ENCODE results near the gene GDPGP1.
"Not testable (repeated sequence)": the region's sequence is repeated elsewhere in the genome, so short reads cannot be mapped to it uniquely, and the experiment has no call there.

GDPGP1 gene

GRCh38 chr15:90243943-90244639, 10.1 kb downstream of the GDPGP1 start:
- Histone ChIP-seq H3K9ac (no peak overlapping the region), H3K27me3 (peaks cover 0 to 3% (median 0%) of the 10 kb centered on the region in 11 experiments; a peak in 3 of 22 replicates), H3K4me3 (no peak overlapping the region), H3K4me1 (peaks cover 2 to 14% (median 5%) of the 10 kb centered on the region in 10 experiments; a peak in 12 of 20 replicates), H3K36me3 (peaks cover 0 to 28% (median 11%) of the 10 kb centered on the region in 11 experiments; a peak in 13 of 22 replicates), H3K4me2 (no peak overlapping the region), H4K20me1 (no peaks in the 10 kb centered on the region), H3K27ac (no peak overlapping the region), H3K9me3 (replicated peaks in 1 of 11) (no peaks in the 10 kb centered on the region)
- no peak for TF ChIP-seq Cebpa-rat (IDR thresholded peaks at IDR 0.05)

GRCh38 chr15:90248789-90249202, 14.8 kb downstream of the GDPGP1 start:
- Histone ChIP-seq H3K4me2 (peak overlapping the region; percentile 86 to 100 (median 94)), H3K9ac (no peak overlapping the region), H3K4me3 (peak overlapping the region in 2 of 10 experiments; percentile 50 to 68; a peak in 2 of 20 replicates), H3K27me3 (peaks cover 0 to 16% (median 6%) of the 10 kb centered on the region in 11 experiments; a peak in 9 of 22 replicates), H3K27ac (no peak overlapping the region), H3K4me1 (peaks cover 9 to 17% (median 12%) of the 10 kb centered on the region in 10 experiments; a peak in 18 of 20 replicates), H4K20me1 (no peaks in the 10 kb centered on the region), H3K9me3 (replicated peaks in 1 of 11) (no peaks in the 10 kb centered on the region), H3K36me3 (no peaks in the 10 kb centered on the region)
- no peak for TF ChIP-seq Cebpa-rat (IDR thresholded peaks at IDR 0.05)

- TF ChIP-seq Cebpa-rat (IDR thresholded peaks at IDR 0.05): no peak
- peak within 1 kb of the TSS in 2 of 11 experiments; percentile 20 to 26; a peak in 2 of 22 replicates for H3K27ac ChIP-seq
- H3K9me3 ChIP-seq (replicated peaks in 1 of 11): no peaks in the 10 kb centered on the region
- H4K20me1 ChIP-seq: no peaks in the 10 kb centered on the region
- peaks cover 0 to 16% (median 6%) of the 10 kb centered on the region in 11 experiments; a peak in 9 of 22 replicates for H3K27me3 ChIP-seq
- peak within 1 kb of the TSS in 10 of 11 experiments; percentile 42 to 71 (median 58); a peak in 19 of 22 replicates for H3K9ac ChIP-seq
- peak within 1 kb of the TSS; percentile 45 to 68 (median 53) for H3K4me3 ChIP-seq
- H3K4me1 ChIP-seq: peaks cover 9 to 17% (median 12%) of the 10 kb centered on the region in 10 experiments; a peak in 18 of 20 replicates
- H3K4me2 ChIP-seq: peak within 1 kb of the TSS; percentile 86 to 100 (median 94)
- no peaks in the 10 kb centered on the region for H3K36me3 ChIP-seq
Measured at GRCh38 chr15:90249203-90249863, 15.3 kb downstream of the GDPGP1 start, which contains the start of gene TTLL13. Gene TTLL13 (plus strand): TSS chr15:90249556. CDS start chr15:90250631, 1,075 bp downstream.

GRCh38 chr15:90257776-90258175, 23.8 kb downstream of the GDPGP1 start:
- H4K20me1 ChIP-seq: no peaks in the 10 kb centered on the region
- H3K4me3 ChIP-seq: no peak overlapping the region
- H3K27me3 ChIP-seq: no peaks in the 10 kb centered on the region
- H3K4me2 ChIP-seq: peak overlapping the region in 4 of 11 experiments; percentile 2 to 12 (median 10); a peak in 4 of 22 replicates
- no peak for TF ChIP-seq Cebpa-rat (IDR thresholded peaks at IDR 0.05)
- no peaks in the 10 kb centered on the region for H3K9me3 ChIP-seq (replicated peaks in 1 of 11)
- H3K27ac ChIP-seq: no peak overlapping the region
- H3K36me3 ChIP-seq: no peaks in the 10 kb centered on the region
- H3K9ac ChIP-seq: no peak overlapping the region
- H3K4me1 ChIP-seq: peaks cover 0 to 40% (median 21%) of the 10 kb centered on the region in 10 experiments; a peak in 16 of 20 replicates

GRCh38 chr15:90259524-90259923, 25.5 kb downstream of the GDPGP1 start:
- Histone ChIP-seq H3K4me2 (peak overlapping the region in 2 of 11 experiments; percentile 32 to 65; a peak in 3 of 22 replicates), H3K36me3 (no peaks in the 10 kb centered on the region), H4K20me1 (no peaks in the 10 kb centered on the region), H3K4me1 (peaks cover 10 to 56% (median 33%) of the 10 kb centered on the region in 10 experiments), H3K27me3 (no peaks in the 10 kb centered on the region), H3K27ac (no peak overlapping the region), H3K9me3 (replicated peaks in 1 of 11) (no peaks in the 10 kb centered on the region), H3K4me3 (no peak overlapping the region), H3K9ac (no peak overlapping the region)
- no peak for TF ChIP-seq Cebpa-rat (IDR thresholded peaks at IDR 0.05)

GRCh38 chr15:90260731-90261130, 26.7 kb downstream of the GDPGP1 start:
- not testable (repeated sequence) for H3K27ac ChIP-seq; H3K9ac ChIP-seq; H3K4me3 ChIP-seq; H3K9me3 ChIP-seq (replicated peaks in 1 of 11); H3K27me3 ChIP-seq; H4K20me1 ChIP-seq; H3K36me3 ChIP-seq
- Histone ChIP-seq H3K4me1 (peaks cover 15 to 52% (median 36%) of the 10 kb centered on the region in 10 experiments), H3K4me2 (peak overlapping the region in 9 of 11 experiments; percentile 26 to 65 (median 43); a peak in 16 of 22 replicates)

GRCh38 chr15:90261811-90262210, 27.8 kb downstream of the GDPGP1 start:
- no peak for TF ChIP-seq Cebpa-rat (IDR thresholded peaks at IDR 0.05)
- Histone ChIP-seq H3K9me3 (replicated peaks in 1 of 11) (no peaks in the 10 kb centered on the region), H3K9ac (no peak overlapping the region), H3K4me1 (peaks cover 18 to 54% (median 39%) of the 10 kb centered on the region in 10 experiments), H3K27ac (no peak overlapping the region), H3K27me3 (no peaks in the 10 kb centered on the region), H3K36me3 (peaks cover 0 to under 1% (median 0%) of the 10 kb centered on the region in 11 experiments; a peak in 3 of 22 replicates), H3K4me2 (peak overlapping the region in 2 of 11 experiments; percentile 55 to 65; a peak in 4 of 22 replicates), H3K4me3 (no peak overlapping the region), H4K20me1 (peaks cover 0 to 7% (median 3%) of the 10 kb centered on the region in 11 experiments; a peak in 17 of 22 replicates)

GRCh38 chr15:90262426-90262825, 28.4 kb downstream of the GDPGP1 start:
- Histone ChIP-seq H3K9me3 (replicated peaks in 1 of 11) (no peaks in the 10 kb centered on the region), H4K20me1 (peaks cover 0 to 13% (median 9%) of the 10 kb centered on the region in 11 experiments; a peak in 19 of 22 replicates), H3K4me1 (peaks cover 24 to 60% (median 46%) of the 10 kb centered on the region in 10 experiments), H3K4me2 (no peak overlapping the region), H3K4me3 (no peak overlapping the region), H3K27ac (no peak overlapping the region), H3K9ac (no peak overlapping the region), H3K36me3 (peaks cover 0 to 7% (median 6%) of the 10 kb centered on the region in 11 experiments; a peak in 12 of 22 replicates), H3K27me3 (no peaks in the 10 kb centered on the region)
- TF ChIP-seq Cebpa-rat (IDR thresholded peaks at IDR 0.05): no peak

- H3K9me3 ChIP-seq (replicated peaks in 1 of 11): no peaks in the 10 kb centered on the region
- H3K36me3 ChIP-seq: peaks cover 0 to 29% (median 28%) of the 10 kb centered on the region in 11 experiments; a peak in 20 of 22 replicates
- H3K9ac ChIP-seq: peak overlapping the region; percentile 83 to 96 (median 93)
- peak overlapping the region; percentile 86 to 97 (median 94) for H3K27ac ChIP-seq
- H3K4me2 ChIP-seq: peak overlapping the region; percentile 84 to 99 (median 96)
- H3K4me3 ChIP-seq: peak overlapping the region; percentile 69 to 90 (median 77)
- no peaks in the 10 kb centered on the region for H3K27me3 ChIP-seq
- H4K20me1 ChIP-seq: peaks cover 6 to 36% (median 31%) of the 10 kb centered on the region in 11 experiments; a peak in 20 of 22 replicates
- no peak for TF ChIP-seq Cebpa-rat (IDR thresholded peaks at IDR 0.05)
- peaks cover 46 to 75% (median 66%) of the 10 kb centered on the region in 10 experiments for H3K4me1 ChIP-seq
Measured at GRCh38 chr15:90264671-90265070, 30.7 kb downstream of the GDPGP1 start.

Data from BLaER1 treated with 17β-estradiol and CSF1 and Interleukin-3, amounts not matched to agents 10 nM and 100 nM (cell line).